ENCODE results near the gene ISOC2. TPM values are rescaled to one million over a fixed set of nuclear protein-coding genes. Genes with fewer than 3 reads are reported as not detected.

Gene ISOC2
- total and polyA plus RNA-seq, 8 donors = 19.8 to 348 (median 70.7) TPM

- TF ChIP-seq POLR2AphosphoS5 (IDR thresholded peaks at IDR 0.05) (no peak), CTCF (IDR thresholded peaks at IDR 0.05) (no peak), POLR2A (IDR thresholded peaks at IDR 0.05) (no peak), EP300 (IDR thresholded peaks at IDR 0.05) (no peak)
- Histone ChIP-seq H3K4me3 (no peak overlapping the region), H3K27me3 (peaks cover 0 to 61% (median 16%) of the 10 kb centered on the region in 3 donors), H3K36me3 (no peaks in the 10 kb centered on the region), H3K27ac (peak overlapping the region in 3 of 5 donors; percentile 20 to 96 (median 51)), H3K9me3 (no peaks in the 10 kb centered on the region), H3K4me1 (peaks cover 12 to 71% (median 45%) of the 10 kb centered on the region in 4 donors)
- 58 to 65% (median 62%) methylated on average over 21 to 24 of the region's 24 CpGs for WGBS, 5 donors
- DNase-seq = no peak
- intact Hi-C loops (cut with DNase I; ENCODE audit: low total_unique reads) = loop anchor here (10.0 kb wide), 2 partner anchors 207 to 347 kb away; partner anchors contain the start of genes BRSK1, HSPBP1 and TNNT1
Measured at GRCh38 chr19:55491546-55492360, 30.3 kb upstream of the ISOC2 start.

- Histone ChIP-seq H3K4me3 (no peak overlapping the region), H3K27me3 (peaks cover 0 to 66% (median 16%) of the 10 kb centered on the region in 3 donors), H3K4me1 (peaks cover 22 to 81% (median 55%) of the 10 kb centered on the region in 4 donors), H3K36me3 (no peaks in the 10 kb centered on the region), H3K27ac (peak overlapping the region in 4 of 5 donors; percentile 5 to 96 (median 36)), H3K9me3 (no peaks in the 10 kb centered on the region)
- intact Hi-C loops (cut with DNase I; ENCODE audit: low total_unique reads) = loop anchor here (10.0 kb wide), 2 partner anchors 206 to 346 kb away; partner anchors contain the start of genes BRSK1, HSPBP1 and TNNT1
- TF ChIP-seq POLR2AphosphoS5 (IDR thresholded peaks at IDR 0.05) (no peak), CTCF (IDR thresholded peaks at IDR 0.05) (no peak), EP300 (IDR thresholded peaks at IDR 0.05) (no peak), POLR2A (IDR thresholded peaks at IDR 0.05) (no peak)
- DNase-seq = no peak
- 64 to 78% (median 74%) methylated on average over 31 to 52 of the region's 52 CpGs for WGBS, 5 donors
Measured at GRCh38 chr19:55490478-55491432, 29.3 kb upstream of the ISOC2 start.

- peaks cover 29 to 90% (median 63%) of the 10 kb centered on the region in 4 donors for H3K4me1 ChIP-seq
- 53 to 71% (median 66%) methylated on average over 9 to 21 of the region's 21 CpGs for WGBS, 5 donors
- no peak for DNase-seq
Measured at GRCh38 chr19:55489711-55490477, 28.5 kb upstream of the ISOC2 start.

More at GRCh38 chr19:55489711-55490477, 28.5 kb upstream of the ISOC2 start:
- Histone ChIP-seq H3K4me3 (peak overlapping the region in 1 of 4 donors; percentile 33), H3K27ac (peak overlapping the region in 3 of 5 donors; percentile 85 to 96 (median 85)), H3K9me3 (no peaks in the 10 kb centered on the region), H3K36me3 (no peaks in the 10 kb centered on the region), H3K27me3 (peaks cover 0 to 75% (median 19%) of the 10 kb centered on the region in 3 donors)
- intact Hi-C loops (cut with DNase I; ENCODE audit: low total_unique reads) = loop anchor here (10.0 kb wide), 2 partner anchors 205 to 345 kb away; partner anchors contain the start of genes BRSK1, HSPBP1 and TNNT1
- TF ChIP-seq POLR2A (IDR thresholded peaks at IDR 0.05) = no peak
- no peak for TF ChIP-seq POLR2AphosphoS5 (IDR thresholded peaks at IDR 0.05)
- TF ChIP-seq CTCF (IDR thresholded peaks at IDR 0.05) = no peak
- no peak for TF ChIP-seq EP300 (IDR thresholded peaks at IDR 0.05)
